Hypothalamus (tissue), 51 donors: ENCODE results near the gene KDM4B.

Source experiments
- DNase-seq, 51 donors: peaks; one replicate each; lab custom pipeline; 2025; lab: John Stamatoyannopoulos, UW

KDM4B gene

GRCh38 chr19:5127717-5128116 lies 158.8 kb downstream of the KDM4B start:
- DNase-seq, result no peak

GRCh38 chr19:5128251-5128935 lies 159.5 kb downstream of the KDM4B start:
- peak in 7 of 51 donors; percentile 16 to 24 (median 18) for DNase-seq

GRCh38 chr19:5128936-5129389 lies 160.1 kb downstream of the KDM4B start:
- DNase-seq, result no peak

GRCh38 chr19:5129691-5130090 lies 160.8 kb downstream of the KDM4B start:
- no peak for DNase-seq

- DNase-seq, result no peak
Observed at GRCh38 chr19:5130371-5131030, 161.6 kb downstream of the KDM4B start.

GRCh38 chr19:5131031-5131505 lies 162.2 kb downstream of the KDM4B start:
- DNase-seq, result no peak

- DNase-seq, result no peak
Observed at GRCh38 chr19:5131506-5132205, 162.7 kb downstream of the KDM4B start.

- DNase-seq, result peak in 2 of 51 donors; percentile 13 to 20
Observed at GRCh38 chr19:5132206-5132560, 163.3 kb downstream of the KDM4B start.

- DNase-seq, result no peak
Observed at GRCh38 chr19:5132698-5133651, 164.1 kb downstream of the KDM4B start.

- DNase-seq, result no peak
Observed at GRCh38 chr19:5133986-5134595, 165.2 kb downstream of the KDM4B start.

GRCh38 chr19:5134691-5135090 lies 165.8 kb downstream of the KDM4B start:
- DNase-seq, result no peak

GRCh38 chr19:5136073-5136855 lies 167.4 kb downstream of the KDM4B start:
- DNase-seq, result no peak

GRCh38 chr19:5137114-5137513 lies 168.2 kb downstream of the KDM4B start:
- DNase-seq, result peak in 1 of 51 donors; percentile 17

- DNase-seq, result peak in 2 of 51 donors; percentile 12 to 14
Observed at GRCh38 chr19:5137571-5138124, 168.7 kb downstream of the KDM4B start.

- peak in 10 of 51 donors; percentile 9 to 53 (median 17) for DNase-seq
Observed at GRCh38 chr19:5138606-5139582, 170.0 kb downstream of the KDM4B start.

GRCh38 chr19:5139583-5140325 lies 170.8 kb downstream of the KDM4B start:
- no peak for DNase-seq
